PC-9 (cell line): Measurements from ENCODE around the gene C1R.

Experiments
- CTCF ChIP-seq: fragments of 200-600 bp; sonication (generic); conservative IDR thresholded peaks from 2 replicates; pipeline ENCODE4 v1.6.1; 2017; ENCODE audit warnings: mixed run types, antibody characterized with exemption, mild to moderate bottlenecking, moderate library complexity
- EZH2 ChIP-seq: fragments of 200-600 bp; sonication (generic); IDR thresholded peaks from 2 replicates; pipeline ENCODE4 v1.8.0; 2017; ENCODE audit warnings: antibody characterized with exemption, low read depth

DNA sequence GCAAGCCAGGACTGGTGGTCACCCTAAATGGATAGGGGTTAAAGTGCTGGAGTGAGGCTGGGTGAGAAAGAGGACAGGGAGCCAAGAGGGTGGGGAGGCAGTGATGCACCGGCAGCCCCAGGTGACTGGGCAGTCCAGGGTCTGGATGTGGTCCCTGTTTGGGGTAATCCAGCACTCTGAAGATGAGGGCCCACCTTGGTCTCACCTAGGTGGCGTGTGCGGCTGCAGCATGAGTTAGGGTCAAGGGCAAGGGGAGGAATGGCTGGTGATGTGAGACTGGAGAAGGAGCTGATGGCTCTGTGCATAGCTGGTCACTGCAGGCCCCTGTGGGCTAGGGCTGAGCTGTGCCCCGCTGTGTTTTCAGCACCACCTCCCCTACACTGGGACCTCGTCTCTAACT is 18.4 kb upstream of the C1R start:
- no peak for TF ChIP-seq CTCF
- TF ChIP-seq EZH2, result no peak
